Suprapubic skin (tissue), 3 donors: Measurements from ENCODE around the gene ZNF865.

ENCODE experiments used
- POLR2A ChIP-seq, 2 donors: fragments of 450-650 bp; IDR thresholded peaks; one replicate each; pipeline ENCODE4 v1.6.1; 2017; ENCODE audit warnings: antibody characterized with exemption in 2 of 2, mild to moderate bottlenecking in 2 of 2, moderate library complexity in 2 of 2
- TF ChIP-seq, protein P1 (sequence below), 2 donors: fragments of 200-600 bp in 1 of 2; fragments of 450-650 bp in 1 of 2; sonication (generic) in 1 of 2; IDR thresholded peaks; one replicate each; pipeline ENCODE4 v1.5.1; 2016 to 2019; ENCODE audit warnings: antibody characterized with exemption in 2 of 2, mild to moderate bottlenecking in 1 of 2, moderate library complexity in 1 of 2

- TF ChIP-seq, protein P1, sequence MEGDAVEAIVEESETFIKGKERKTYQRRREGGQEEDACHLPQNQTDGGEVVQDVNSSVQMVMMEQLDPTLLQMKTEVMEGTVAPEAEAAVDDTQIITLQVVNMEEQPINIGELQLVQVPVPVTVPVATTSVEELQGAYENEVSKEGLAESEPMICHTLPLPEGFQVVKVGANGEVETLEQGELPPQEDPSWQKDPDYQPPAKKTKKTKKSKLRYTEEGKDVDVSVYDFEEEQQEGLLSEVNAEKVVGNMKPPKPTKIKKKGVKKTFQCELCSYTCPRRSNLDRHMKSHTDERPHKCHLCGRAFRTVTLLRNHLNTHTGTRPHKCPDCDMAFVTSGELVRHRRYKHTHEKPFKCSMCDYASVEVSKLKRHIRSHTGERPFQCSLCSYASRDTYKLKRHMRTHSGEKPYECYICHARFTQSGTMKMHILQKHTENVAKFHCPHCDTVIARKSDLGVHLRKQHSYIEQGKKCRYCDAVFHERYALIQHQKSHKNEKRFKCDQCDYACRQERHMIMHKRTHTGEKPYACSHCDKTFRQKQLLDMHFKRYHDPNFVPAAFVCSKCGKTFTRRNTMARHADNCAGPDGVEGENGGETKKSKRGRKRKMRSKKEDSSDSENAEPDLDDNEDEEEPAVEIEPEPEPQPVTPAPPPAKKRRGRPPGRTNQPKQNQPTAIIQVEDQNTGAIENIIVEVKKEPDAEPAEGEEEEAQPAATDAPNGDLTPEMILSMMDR (IDR thresholded peaks at IDR 0.05) = no peak
- TF ChIP-seq POLR2A (IDR thresholded peaks at IDR 0.05) = no peak
Observed at GRCh38 chr19:55647732-55648584, 42.5 kb downstream of the ZNF865 start, which contains the start of gene CCDC106.
